Thymus (tissue), 11 donors: ENCODE data around the gene SLCO1B1. TPM values are rescaled to one million over a fixed set of nuclear protein-coding genes. Genes with fewer than 3 reads are reported as not detected.
"Not testable (repeated sequence)": the region's sequence is repeated elsewhere in the genome, so short reads cannot be mapped to it uniquely, and the experiment has no call there.

Source experiments
- DNase-seq, 9 donors: peaks; one replicate each; pipeline ENCODE4 v3.0.0-alpha.2; 2013; ENCODE audit warnings: low spot score in 9 of 9, low read depth in 6 of 9, missing footprints in 1 of 9
- H3K27ac ChIP-seq, 2 donors: one replicate each; pipeline ENCODE4 v1.5.1; 2013; ENCODE audit warnings: control low read depth in 1 of 2, low read depth in 1 of 2, low read length in 1 of 2, mild to moderate bottlenecking in 1 of 2, moderate library complexity in 1 of 2
- H3K27me3 ChIP-seq, 2 donors: one replicate each; pipeline ENCODE4 v1.5.1; 2013; ENCODE audit warnings: low read length in 1 of 2; ENCODE audit not compliant: control insufficient read depth in 2 of 2, insufficient read depth in 1 of 2
- H3K36me3 ChIP-seq, 2 donors: one replicate each; pipeline ENCODE4 v1.5.1; 2013; ENCODE audit warnings: low read length in 1 of 2, mild to moderate bottlenecking in 1 of 2, moderate library complexity in 1 of 2; ENCODE audit not compliant: control insufficient read depth in 2 of 2, insufficient read depth in 2 of 2
- H3K4me1 ChIP-seq, 2 donors: one replicate each; pipeline ENCODE4 v1.5.1; 2013; ENCODE audit warnings: low read length in 2 of 2; ENCODE audit not compliant: control insufficient read depth in 2 of 2, insufficient read depth in 2 of 2
- H3K4me3 ChIP-seq, 2 donors: one replicate each; pipeline ENCODE4 v1.5.1; 2013; ENCODE audit warnings: low read length in 2 of 2, control low read depth in 1 of 2, mild to moderate bottlenecking in 1 of 2
- H3K9me3 ChIP-seq, 2 donors: one replicate each; pipeline ENCODE4 v1.5.1; 2013; ENCODE audit warnings: low read length in 1 of 2, mild to moderate bottlenecking in 1 of 2; ENCODE audit not compliant: control insufficient read depth in 2 of 2, insufficient read depth in 1 of 2
- WGBS: extraction: QIAGEN DNeasy Blood & Tissue Kit; methylation state at CpG from one replicate; pipeline ENCODE4 v1.1.7; 2013; 5-methylcytosine and 5-hydroxymethylcytosine counted together
- polyA plus RNA-seq: library from polyadenylated mRNA; stranded (reverse); fragments of 200-250 nt; gene quantifications from one replicate; pipeline ENCODE4 v1.2.3, GENCODE V29; 2013
- total RNA-seq: library from RNA; stranded (reverse); fragments of 120-200 nt; gene quantifications from one replicate; pipeline ENCODE4 v1.2.4, GENCODE V29; 2013
- donor health status: healthy.

SLCO1B1 gene
- total and polyA plus RNA-seq, 2 donors = not detected

- 93% methylated on average over 3 of the region's 3 CpGs for WGBS
- Histone ChIP-seq H3K9me3 (no peaks in the 10 kb centered on the region), H3K27ac (no peak overlapping the region), H3K36me3 (no peaks in the 10 kb centered on the region), H3K27me3 (no peaks in the 10 kb centered on the region), H3K4me3 (no peak overlapping the region), H3K4me1 (no peaks in the 10 kb centered on the region)
- no peak for DNase-seq
Measured at GRCh38 chr12:21190016-21190415, 59.0 kb downstream of the SLCO1B1 start.

- 93% methylated on average over 11 of the region's 19 CpGs for WGBS
- not testable (repeated sequence) for DNase-seq, H3K4me1 ChIP-seq
Measured at GRCh38 chr12:21214433-21214832, 83.4 kb downstream of the SLCO1B1 start.

DNA sequence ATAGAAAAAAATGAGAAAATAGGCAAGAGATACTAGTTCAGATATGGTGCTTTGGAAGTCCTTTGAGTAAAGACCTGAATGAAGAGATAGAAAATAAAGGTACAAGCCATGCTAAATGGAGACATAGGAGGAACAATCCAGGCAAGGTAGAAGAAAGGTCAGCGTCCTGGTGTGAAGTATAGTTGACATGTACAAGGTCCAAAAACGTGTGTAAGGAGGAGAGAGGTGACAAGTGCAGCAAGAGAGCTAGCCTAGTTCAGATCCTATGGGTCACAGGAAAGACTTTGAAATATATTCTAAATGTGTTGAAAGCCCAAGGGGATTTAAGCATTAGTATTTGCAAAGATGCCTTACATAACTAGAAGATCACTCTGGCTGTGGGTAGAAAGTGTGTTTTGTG is 88.2 kb downstream of the SLCO1B1 start:
- no peak overlapping the region for H3K4me3 ChIP-seq
- 73% methylated on average over 2 of the region's 2 CpGs for WGBS
- H3K27ac ChIP-seq = no peak overlapping the region
- no peaks in the 10 kb centered on the region for H3K36me3 ChIP-seq
- no peaks in the 10 kb centered on the region for H3K4me1 ChIP-seq
- no peak for DNase-seq
- H3K9me3 ChIP-seq = no peaks in the 10 kb centered on the region
- no peaks in the 10 kb centered on the region for H3K27me3 ChIP-seq

More at GRCh38 chr12:21214433-21214832, 83.4 kb downstream of the SLCO1B1 start:
- H3K9me3 ChIP-seq, H3K4me3 ChIP-seq, H3K27ac ChIP-seq, H3K36me3 ChIP-seq, H3K27me3 ChIP-seq: not testable (repeated sequence)

GRCh38 chr12:21220266-21220665 is 89.3 kb downstream of the SLCO1B1 start:
- Histone ChIP-seq H3K4me1 (no peaks in the 10 kb centered on the region), H3K4me3 (no peak overlapping the region), H3K27me3 (no peaks in the 10 kb centered on the region), H3K36me3 (no peaks in the 10 kb centered on the region), H3K27ac (no peak overlapping the region), H3K9me3 (no peaks in the 10 kb centered on the region)
- DNase-seq = no peak
- WGBS = 84% methylated on average over 3 of the region's 3 CpGs

- Histone ChIP-seq H3K36me3 (no peaks in the 10 kb centered on the region), H3K4me1 (no peaks in the 10 kb centered on the region), H3K27ac (no peak overlapping the region), H3K27me3 (no peaks in the 10 kb centered on the region), H3K9me3 (no peaks in the 10 kb centered on the region), H3K4me3 (no peak overlapping the region)
- no peak for DNase-seq
Measured at GRCh38 chr12:21221072-21221471, 90.1 kb downstream of the SLCO1B1 start.

DNA sequence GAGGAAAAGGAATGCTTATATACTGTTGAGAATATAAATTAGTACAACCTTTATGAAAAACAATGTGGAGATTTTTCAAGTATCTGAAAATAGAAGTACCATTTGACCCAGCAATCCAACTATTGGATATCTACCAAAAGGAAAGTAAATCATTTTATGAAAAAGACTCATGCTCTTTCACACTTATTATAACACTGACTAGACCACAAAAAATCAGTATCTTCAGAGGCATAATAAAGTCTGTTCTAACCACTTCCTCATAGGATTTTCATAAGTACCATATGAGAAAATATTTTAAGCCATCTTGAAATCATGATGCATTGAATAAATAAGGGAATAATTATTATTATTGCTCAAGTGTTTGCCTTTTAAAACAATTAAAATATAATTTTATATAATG is 90.8 kb downstream of the SLCO1B1 start:
- no peak overlapping the region for H3K4me3 ChIP-seq
- no peak for DNase-seq
- no peaks in the 10 kb centered on the region for H3K4me1 ChIP-seq
- no peaks in the 10 kb centered on the region for H3K9me3 ChIP-seq
- no peak overlapping the region for H3K27ac ChIP-seq
- no peaks in the 10 kb centered on the region for H3K36me3 ChIP-seq
- H3K27me3 ChIP-seq = no peaks in the 10 kb centered on the region

GRCh38 chr12:21223930-21224329 is 92.9 kb downstream of the SLCO1B1 start:
- Histone ChIP-seq H3K27me3 (no peaks in the 10 kb centered on the region), H3K4me1 (no peaks in the 10 kb centered on the region), H3K36me3 (no peaks in the 10 kb centered on the region), H3K4me3 (no peak overlapping the region), H3K27ac (no peak overlapping the region), H3K9me3 (no peaks in the 10 kb centered on the region)
- no peak for DNase-seq

DNA sequence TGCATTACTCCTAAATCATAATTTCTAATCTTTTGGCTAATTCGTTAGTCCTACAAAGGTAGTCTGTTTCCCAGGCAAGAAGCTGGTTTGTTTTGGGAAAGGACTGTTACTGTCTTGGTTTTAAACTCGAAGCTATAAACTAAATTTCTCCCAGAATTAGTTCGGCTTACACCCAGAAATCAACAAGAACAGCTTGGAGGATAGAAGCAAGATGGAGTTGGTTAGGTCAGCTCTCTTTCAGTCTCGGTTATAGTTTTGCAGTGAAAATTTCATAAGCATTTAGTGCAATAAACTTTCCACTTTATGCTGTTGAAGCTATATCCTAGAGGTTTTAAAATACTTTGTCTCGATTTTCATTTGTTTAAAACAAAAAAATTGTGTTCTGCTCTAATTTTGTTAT is 103.4 kb downstream of the SLCO1B1 start:
- Histone ChIP-seq H3K36me3 (no peaks in the 10 kb centered on the region), H3K4me3 (no peak overlapping the region), H3K9me3 (no peaks in the 10 kb centered on the region), H3K27ac (no peak overlapping the region), H3K27me3 (no peaks in the 10 kb centered on the region), H3K4me1 (no peaks in the 10 kb centered on the region)
- no peak for DNase-seq
- WGBS = 91% methylated on average over 5 of the region's 5 CpGs

DNA sequence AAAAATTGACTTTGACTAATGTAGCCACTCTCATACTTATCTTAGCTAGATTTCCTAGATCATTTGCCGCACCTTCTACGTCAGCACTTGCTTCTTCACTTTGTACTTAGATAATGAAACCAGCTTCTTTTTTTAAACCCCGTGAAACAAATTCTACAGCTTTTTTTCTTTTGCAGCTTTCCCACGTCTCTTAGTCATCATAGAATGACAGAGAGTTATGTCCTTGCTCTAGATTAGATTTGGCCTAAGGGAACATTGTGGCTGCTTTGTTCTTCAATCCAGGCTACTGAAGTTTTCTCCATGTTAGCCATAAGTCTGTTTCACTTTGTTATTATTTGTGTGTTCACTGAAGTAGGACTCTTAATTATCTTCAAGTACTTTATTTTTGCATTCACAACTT is 108.9 kb downstream of the SLCO1B1 start:
- WGBS = 92% methylated on average over 4 of the region's 4 CpGs

DNA sequence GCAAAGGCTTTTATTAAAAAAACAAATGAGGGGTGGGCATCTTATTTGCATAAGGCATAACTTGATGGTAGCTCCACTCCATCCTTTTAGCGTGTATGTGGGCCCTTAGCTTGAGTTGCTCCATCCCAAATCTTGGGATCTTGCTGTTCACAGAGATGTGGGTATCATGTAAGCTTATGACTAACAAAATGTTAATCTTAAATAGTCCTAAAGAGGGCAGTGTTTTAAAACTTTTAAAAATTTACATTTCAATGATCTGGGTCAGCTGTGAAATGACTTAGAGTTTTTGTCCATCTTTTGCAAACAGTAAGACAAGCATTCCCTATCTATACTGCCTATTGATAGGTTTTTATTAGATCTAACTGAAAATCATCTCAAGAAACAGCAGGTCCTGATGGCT is 117.7 kb downstream of the SLCO1B1 start:
- Histone ChIP-seq H3K36me3 (no peaks in the 10 kb centered on the region), H3K4me1 (no peaks in the 10 kb centered on the region), H3K4me3 (no peak overlapping the region), H3K27me3 (no peaks in the 10 kb centered on the region), H3K27ac (no peak overlapping the region), H3K9me3 (no peaks in the 10 kb centered on the region)
- 82% methylated on average over 1 of the region's 1 CpG for WGBS
- DNase-seq = no peak

More for the DNA sequence above, 108.9 kb downstream of the SLCO1B1 start:
- Histone ChIP-seq H3K4me3 (no peak overlapping the region), H3K27me3 (no peaks in the 10 kb centered on the region), H3K36me3 (no peaks in the 10 kb centered on the region), H3K9me3 (no peaks in the 10 kb centered on the region), H3K4me1 (no peaks in the 10 kb centered on the region), H3K27ac (no peak overlapping the region)
- DNase-seq = no peak
